ENCODE measurements around the gene TMEM201.

TMEM201 gene

DNA sequence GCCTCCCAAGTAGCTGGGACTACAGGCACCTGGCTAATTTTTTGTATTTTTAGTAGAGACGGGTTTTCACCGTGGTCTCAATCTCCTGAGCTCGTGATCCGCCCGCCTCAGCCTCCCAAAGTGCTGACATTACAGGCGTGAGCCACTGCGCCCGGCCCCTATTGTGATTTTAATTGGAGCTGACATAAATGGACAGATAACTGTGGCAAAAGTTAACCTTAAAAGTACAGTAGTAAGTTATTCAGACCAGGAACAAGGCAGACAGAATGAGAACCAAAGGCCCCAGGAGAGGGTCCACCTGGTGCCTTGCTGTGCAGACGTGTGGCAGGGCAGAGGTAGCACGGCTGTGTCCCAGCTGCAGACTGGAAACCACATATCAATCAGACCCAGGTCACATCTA is 11.0 kb downstream of the TMEM201 start:
- no peak overlapping the region for H3K4me3 ChIP-seq (ENCODE audit: control insufficient read depth, low read depth, low read length)
- TF ChIP-seq, protein P1, sequence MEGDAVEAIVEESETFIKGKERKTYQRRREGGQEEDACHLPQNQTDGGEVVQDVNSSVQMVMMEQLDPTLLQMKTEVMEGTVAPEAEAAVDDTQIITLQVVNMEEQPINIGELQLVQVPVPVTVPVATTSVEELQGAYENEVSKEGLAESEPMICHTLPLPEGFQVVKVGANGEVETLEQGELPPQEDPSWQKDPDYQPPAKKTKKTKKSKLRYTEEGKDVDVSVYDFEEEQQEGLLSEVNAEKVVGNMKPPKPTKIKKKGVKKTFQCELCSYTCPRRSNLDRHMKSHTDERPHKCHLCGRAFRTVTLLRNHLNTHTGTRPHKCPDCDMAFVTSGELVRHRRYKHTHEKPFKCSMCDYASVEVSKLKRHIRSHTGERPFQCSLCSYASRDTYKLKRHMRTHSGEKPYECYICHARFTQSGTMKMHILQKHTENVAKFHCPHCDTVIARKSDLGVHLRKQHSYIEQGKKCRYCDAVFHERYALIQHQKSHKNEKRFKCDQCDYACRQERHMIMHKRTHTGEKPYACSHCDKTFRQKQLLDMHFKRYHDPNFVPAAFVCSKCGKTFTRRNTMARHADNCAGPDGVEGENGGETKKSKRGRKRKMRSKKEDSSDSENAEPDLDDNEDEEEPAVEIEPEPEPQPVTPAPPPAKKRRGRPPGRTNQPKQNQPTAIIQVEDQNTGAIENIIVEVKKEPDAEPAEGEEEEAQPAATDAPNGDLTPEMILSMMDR (IDR thresholded peaks at IDR 0.05; ENCODE audit: control insufficient read depth, insufficient read depth, low read depth, low read length, missing control alignments) = no peak
- no peak for DNase-seq (ENCODE audit: low read depth)

DNA sequence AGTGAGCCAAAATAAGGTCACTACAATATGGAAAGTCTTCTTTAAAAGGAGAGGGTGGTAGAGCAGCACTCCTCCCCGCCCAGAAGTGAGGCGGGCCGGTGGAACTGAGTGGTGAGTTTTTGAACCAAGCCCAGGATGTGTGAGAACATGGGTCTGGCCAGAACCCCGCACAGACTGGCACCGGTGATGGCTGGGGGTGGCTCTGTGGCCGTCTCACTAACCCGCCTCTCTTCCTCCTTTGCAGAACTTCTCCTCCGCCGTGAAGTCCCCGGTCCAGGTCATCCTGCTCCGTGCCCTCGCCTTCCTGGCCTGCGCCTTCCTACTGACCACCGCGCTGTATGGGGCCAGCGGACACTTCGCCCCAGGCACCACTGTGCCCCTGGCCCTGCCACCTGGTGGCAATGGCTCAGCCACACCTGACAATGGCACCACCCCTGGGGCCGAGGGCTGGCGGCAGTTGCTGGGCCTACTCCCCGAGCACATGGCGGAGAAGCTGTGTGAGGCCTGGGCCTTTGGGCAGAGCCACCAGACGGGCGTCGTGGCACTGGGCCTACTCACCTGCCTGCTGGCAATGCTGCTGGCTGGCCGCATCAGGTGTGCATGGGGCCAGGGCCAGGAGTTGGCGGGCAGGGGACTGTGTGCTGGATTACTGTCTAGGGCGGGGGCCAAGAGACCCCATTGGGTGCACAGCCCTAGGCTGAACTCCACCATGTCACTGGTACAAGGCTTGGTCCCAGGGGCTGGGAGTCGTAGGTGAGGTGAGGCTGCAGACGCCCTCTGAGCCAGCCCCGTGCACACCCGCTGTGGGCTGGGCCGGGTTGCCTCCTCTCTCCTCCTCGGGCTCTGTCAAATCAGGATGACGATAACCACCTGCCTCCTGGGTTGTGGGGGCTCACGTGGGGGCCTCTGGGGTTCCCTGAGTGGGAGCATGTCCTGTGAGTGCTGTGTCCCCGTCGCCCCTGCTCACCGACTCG is 12.4 kb downstream of the TMEM201 start:
- no peak overlapping the region for H3K4me3 ChIP-seq (ENCODE audit: control insufficient read depth, low read depth, low read length)
- no peak for DNase-seq (ENCODE audit: low read depth)
- TF ChIP-seq, protein P1 (IDR thresholded peaks at IDR 0.05; ENCODE audit: control insufficient read depth, insufficient read depth, low read depth, low read length, missing control alignments) = no peak

DNA sequence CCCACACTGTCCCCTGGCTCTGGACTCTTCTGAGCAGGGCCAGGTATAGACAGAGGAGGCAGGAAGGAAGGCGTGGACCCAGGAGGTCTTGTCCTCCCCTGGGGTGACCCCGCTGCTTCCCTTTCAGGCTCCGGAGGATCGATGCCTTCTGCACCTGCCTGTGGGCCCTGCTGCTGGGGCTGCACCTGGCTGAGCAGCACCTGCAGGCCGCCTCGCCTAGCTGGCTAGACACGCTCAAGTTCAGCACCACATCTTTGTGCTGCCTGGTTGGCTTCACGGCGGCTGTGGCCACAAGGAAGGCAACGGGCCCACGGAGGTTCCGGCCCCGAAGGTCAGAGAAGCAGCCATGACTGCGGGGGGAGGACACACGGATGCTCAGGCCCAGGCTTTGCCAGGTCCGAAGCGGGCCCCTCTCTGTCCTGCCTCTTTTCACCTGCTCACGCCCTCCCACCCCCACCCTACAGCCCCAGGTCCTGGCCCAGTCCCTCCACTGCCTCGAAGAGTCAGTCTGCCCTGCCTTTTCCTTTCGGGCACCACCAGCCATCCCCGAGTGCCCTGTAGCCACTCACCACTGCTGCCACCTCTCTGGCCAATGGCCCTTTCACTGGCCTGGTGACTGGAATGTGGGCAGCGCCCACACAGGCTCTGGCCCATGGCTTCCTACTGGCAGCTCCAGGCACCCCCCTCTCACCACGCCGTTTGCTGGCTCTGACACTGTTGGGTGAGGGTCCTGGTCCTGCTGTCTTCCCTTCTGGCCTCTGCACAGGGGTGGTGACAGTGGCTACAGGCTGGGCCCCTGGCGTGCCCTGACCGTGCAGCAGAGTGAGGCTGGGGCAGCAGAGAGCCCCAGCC is 13.5 kb downstream of the TMEM201 start:
- H3K4me3 ChIP-seq (ENCODE audit: control insufficient read depth, low read depth, low read length) = no peak overlapping the region
- DNase-seq (ENCODE audit: low read depth) = no peak
- TF ChIP-seq, protein P1 (IDR thresholded peaks at IDR 0.05; ENCODE audit: control insufficient read depth, insufficient read depth, low read depth, low read length, missing control alignments) = no peak

GRCh38 chr1:9602794-9603167 is 14.1 kb downstream of the TMEM201 start:
- TF ChIP-seq, protein P1 (IDR thresholded peaks at IDR 0.05; ENCODE audit: control insufficient read depth, insufficient read depth, low read depth, low read length, missing control alignments) = no peak
- DNase-seq (ENCODE audit: low read depth) = no peak
- no peak overlapping the region for H3K4me3 ChIP-seq (ENCODE audit: control insufficient read depth, low read depth, low read length)

DNA sequence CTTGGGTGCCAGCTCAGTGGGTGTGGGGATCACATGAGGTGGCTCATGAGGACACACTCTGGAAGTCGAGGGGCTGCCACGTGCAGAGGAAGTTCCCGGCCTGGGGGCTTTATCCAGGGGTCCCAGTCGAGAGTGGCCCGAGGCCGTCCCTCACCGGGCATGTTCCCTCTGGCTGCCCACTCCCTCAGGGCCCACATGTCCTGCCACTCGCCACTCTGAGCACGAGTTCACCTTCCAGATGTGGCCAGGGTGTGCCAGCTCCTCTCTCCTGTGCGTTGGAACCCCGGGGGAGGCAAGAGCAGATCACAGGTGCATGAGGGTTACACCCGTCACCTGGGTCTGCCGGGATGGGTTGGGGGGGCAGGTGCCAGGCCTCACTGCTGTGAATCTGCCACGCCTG is 14.6 kb downstream of the TMEM201 start:
- no peak for DNase-seq (ENCODE audit: low read depth)
- TF ChIP-seq, protein P1 (IDR thresholded peaks at IDR 0.05; ENCODE audit: control insufficient read depth, insufficient read depth, low read depth, low read length, missing control alignments) = no peak
- no peak overlapping the region for H3K4me3 ChIP-seq (ENCODE audit: control insufficient read depth, low read depth, low read length)
